CD14-positive monocyte (primary cell): ENCODE data around the gene TNFRSF8. TPM values are rescaled to one million over a fixed set of nuclear protein-coding genes. Genes with fewer than 3 reads are reported as not detected.

ENCODE experiments used
- DNase-seq, 3 donors: peaks; one replicate each; pipeline ENCODE4 v3.0.0-alpha.2; 2011 to 2022
- H2AFZ ChIP-seq: 2 replicates; pipeline ENCODE4 v1.6.0; 2012; ENCODE audit warnings: mild to moderate bottlenecking, low read depth, low read length, inconsistent platforms; ENCODE audit not compliant: insufficient read depth, poor library complexity, severe bottlenecking
- H3K27ac ChIP-seq, 2 donors: 1 replicate in 1 of 2; 2 replicates in 1 of 2; pipeline ENCODE4 v1.5.1; 2012 to 2013; ENCODE audit warnings: low read length in 2 of 2, control low read depth in 1 of 2, inconsistent platforms in 1 of 2, low read depth in 1 of 2, mild to moderate bottlenecking in 1 of 2
- H3K27me3 ChIP-seq, 2 donors: one replicate each; pipeline versions ENCODE4 v1.6.0 to v1.6.1; 2011 to 2013; ENCODE audit warnings: low read length in 2 of 2; ENCODE audit not compliant: control insufficient read depth in 2 of 2, insufficient read depth in 2 of 2
- H3K36me3 ChIP-seq, 2 donors: replicated peaks in 1 of 2; 1 replicate in 1 of 2; 2 replicates in 1 of 2; pipeline versions ENCODE4 v1.5.1 to v1.6.1; 2012 to 2013; ENCODE audit warnings: low read length in 2 of 2, control low read depth in 1 of 2, inconsistent platforms in 1 of 2, mild to moderate bottlenecking in 1 of 2; ENCODE audit not compliant: insufficient read depth in 2 of 2, control insufficient read depth in 1 of 2
- H3K4me1 ChIP-seq, 2 donors: 1 replicate in 1 of 2; 2 replicates in 1 of 2; pipeline versions ENCODE4 v1.5.1 to v1.6.1; 2012 to 2013; ENCODE audit warnings: low read length in 2 of 2, control low read depth in 1 of 2, inconsistent platforms in 1 of 2, mild to moderate bottlenecking in 1 of 2, moderate library complexity in 1 of 2; ENCODE audit not compliant: insufficient read depth in 2 of 2, control insufficient read depth in 1 of 2
- H3K4me2 ChIP-seq: replicated peaks from 2 replicates; pipeline ENCODE3; 2012; ENCODE audit warnings: low read length, moderate library complexity, mild to moderate bottlenecking; ENCODE audit not compliant: poor library complexity, severe bottlenecking; ENCODE audit errors: extremely low read depth
- H3K4me3 ChIP-seq, 3 experiments: fragments of 200-600 bp in 1 of 3; sonication (generic) in 1 of 3; replicated peaks in 1 of 3; 1 replicate in 2 of 3; 2 replicates in 1 of 3; pipeline ENCODE4 v1.5.1; 2011 to 2013; ENCODE audit warnings: low read length in 3 of 3, mild to moderate bottlenecking in 3 of 3, control low read depth in 2 of 3, low read depth in 2 of 3, inconsistent platforms in 1 of 3, moderate library complexity in 1 of 3
- H3K79me2 ChIP-seq: 2 replicates; pipeline ENCODE4 v1.6.0; 2012; ENCODE audit warnings: mild to moderate bottlenecking, control low read depth, inconsistent platforms, low read length, moderate library complexity; ENCODE audit not compliant: insufficient read depth
- H3K9ac ChIP-seq: 2 replicates; pipeline ENCODE4 v1.6.0; 2017; ENCODE audit warnings: low read length, mild to moderate bottlenecking; ENCODE audit not compliant: insufficient read depth, poor library complexity, severe bottlenecking
- H3K9me3 ChIP-seq, 2 donors: replicated peaks in 1 of 2; 1 replicate in 1 of 2; 2 replicates in 1 of 2; pipeline versions ENCODE4 v1.5.1 to v1.6.1; 2012 to 2013; ENCODE audit warnings: low read length in 2 of 2, control low read depth in 1 of 2; ENCODE audit not compliant: control insufficient read depth in 1 of 2, insufficient read depth in 1 of 2
- H4K20me1 ChIP-seq: 2 replicates; pipeline ENCODE4 v1.6.0; 2012; ENCODE audit warnings: mild to moderate bottlenecking, low read length, control low read depth, moderate library complexity; ENCODE audit not compliant: insufficient read depth
- H3K27ac Mint-ChIP-seq, 7 donors: one replicate each; pipeline ENCODE4 v1.8.0; 2020; ENCODE audit warnings: mild to moderate bottlenecking in 7 of 7, mixed read lengths in 7 of 7, moderate library complexity in 6 of 7, inconsistent platforms in 2 of 7
- H3K27me3 Mint-ChIP-seq, 3 donors: one replicate each; pipeline ENCODE4 v1.8.0; 2021 to 2022; ENCODE audit warnings: low read depth in 3 of 3, mild to moderate bottlenecking in 3 of 3, mixed read lengths in 3 of 3, moderate library complexity in 3 of 3, inconsistent platforms in 1 of 3
- H3K36me3 Mint-ChIP-seq, 2 donors: one replicate each; pipeline ENCODE4 v1.8.0; 2020; ENCODE audit warnings: mixed read lengths in 2 of 2, inconsistent platforms in 1 of 2, mild to moderate bottlenecking in 1 of 2
- H3K4me1 Mint-ChIP-seq: one replicate; pipeline ENCODE4 v1.8.0; 2020; ENCODE audit warnings: mild to moderate bottlenecking, mixed read lengths
- H3K4me3 Mint-ChIP-seq, 2 donors: one replicate each; pipeline ENCODE4 v1.8.0; 2020; ENCODE audit warnings: mild to moderate bottlenecking in 2 of 2, mixed read lengths in 2 of 2, moderate library complexity in 1 of 2
- H3K9me3 Mint-ChIP-seq, 7 donors: one replicate each; pipeline ENCODE4 v1.8.0; 2020 to 2022; ENCODE audit warnings: mixed read lengths in 7 of 7, mild to moderate bottlenecking in 6 of 7, moderate library complexity in 6 of 7, inconsistent platforms in 2 of 7
- CTCF ChIP-seq: fragments of 200-600 bp; IDR thresholded peaks from one replicate; pipeline ENCODE4 v1.8.0; 2022; ENCODE audit warnings: antibody characterized with exemption, mild to moderate bottlenecking
- WGBS: methylation state at CpG from one replicate; pipeline ENCODE4 v1.1.5; 2013; ENCODE audit warnings: missing lambda C conversion rate; ENCODE audit not compliant: insufficient coverage; 5-methylcytosine and 5-hydroxymethylcytosine counted together
- intact Hi-C, 2 donors: fragments of 100-400 bp; cut with micrococcal nuclease; formaldehyde crosslinking; loops; one replicate each; pipeline versions ENCODE4 v1.15.0 to v1.15.1; 2023
- polyA plus RNA-seq, 3 donors: library from polyadenylated mRNA; depleted of rRNA in 1 of 3; unstranded in 2 of 3; stranded (reverse) in 1 of 3; fragments of 300-500 nt in 2 of 3; fragments of >200 nt in 1 of 3; fragmentation: Illumina TruSeq in 2 of 3; gene quantifications; 1 replicate in 2 of 3; 2 replicates in 1 of 3; pipeline ENCODE4 v1.2.3, GENCODE V29; 2012 to 2021

The TNFRSF8 gene
- polyA plus RNA-seq, 3 donors: 10.9 to 11.9 (median 11.8) TPM

- Mint-ChIP-seq H3K4me1 (peaks cover 85% of the 10 kb centered on the region), H3K4me3 (peak overlapping the region in 1 of 2 donors; percentile 24), H3K27ac (peak overlapping the region; percentile 95 to 99 (median 99)), H3K36me3 (peaks cover 35 to 45% of the 10 kb centered on the region in 2 donors), H3K27me3 (no peaks in the 10 kb centered on the region), H3K9me3 (no peaks in the 10 kb centered on the region)
- H3K9ac ChIP-seq: peak overlapping the region; percentile 72
- peak overlapping the region; percentile 52 for H3K4me2 ChIP-seq
- no peak for TF ChIP-seq CTCF
- no peaks in the 10 kb centered on the region for H3K9me3 ChIP-seq
- H3K27me3 ChIP-seq: no peaks in the 10 kb centered on the region
- peak overlapping the region; percentile 93 to 95 for H3K27ac ChIP-seq
- intact Hi-C loops: loop anchor here in 1 of 2 donors (5.0 kb wide), 1 partner anchor 35 kb away; no protein-coding TSS in a partner anchor
- no peaks in the 10 kb centered on the region for H4K20me1 ChIP-seq
- H3K36me3 ChIP-seq: peaks cover 10 to 26% of the 10 kb centered on the region in 2 donors
- no peaks in the 10 kb centered on the region for H3K79me2 ChIP-seq
- H3K4me1 ChIP-seq: peaks cover 82 to 83% of the 10 kb centered on the region in 2 donors
- DNase-seq: no peak
- WGBS: 63% methylated on average over 10 of the region's 18 CpGs
- no peak overlapping the region for H2AFZ ChIP-seq
- H3K4me3 ChIP-seq: peak overlapping the region in 1 of 3 experiments; percentile 32
These were observed 79.2 kb downstream of the TNFRSF8 start for GRCh38 chr1:12142141-12142823.

GRCh38 chr1:12142891-12143630 is 80.0 kb downstream of the TNFRSF8 start:
- H3K4me1 ChIP-seq: peaks cover 88 to 90% of the 10 kb centered on the region in 2 donors
- TF ChIP-seq CTCF: no peak
- WGBS: 0% methylated on average over 16 of the region's 21 CpGs
- H3K4me3 ChIP-seq: peak overlapping the region in 1 of 3 experiments; percentile 32
- H3K9me3 Mint-ChIP-seq: no peaks in the 10 kb centered on the region
- peaks cover 32 to 40% of the 10 kb centered on the region in 2 donors for H3K36me3 Mint-ChIP-seq
- H3K9me3 ChIP-seq: no peaks in the 10 kb centered on the region
- H2AFZ ChIP-seq: no peak overlapping the region
- DNase-seq: peak; percentile 79 to 89 (median 84)
- H3K9ac ChIP-seq: peak overlapping the region; percentile 72
- H3K36me3 ChIP-seq: peaks cover 9 to 20% of the 10 kb centered on the region in 2 donors
- H3K4me3 Mint-ChIP-seq: peak overlapping the region; percentile 54 to 80
- H3K27me3 ChIP-seq: no peaks in the 10 kb centered on the region
- peak overlapping the region; percentile 93 to 95 for H3K27ac ChIP-seq
- H3K4me1 Mint-ChIP-seq: peaks cover 92% of the 10 kb centered on the region
- intact Hi-C loops: loop anchor here in 1 of 2 donors (5.0 kb wide), 1 partner anchor 34 kb away; no protein-coding TSS in a partner anchor
- peak overlapping the region; percentile 95 to 99 (median 99) for H3K27ac Mint-ChIP-seq
- no peaks in the 10 kb centered on the region for H3K79me2 ChIP-seq
- no peaks in the 10 kb centered on the region for H3K27me3 Mint-ChIP-seq
- H3K4me2 ChIP-seq: peak overlapping the region; percentile 52
- H4K20me1 ChIP-seq: no peaks in the 10 kb centered on the region
